H9 (cell line): Measurements from ENCODE around the gene TBC1D5. TPM values are rescaled to one million over a fixed set of nuclear protein-coding genes. Genes with fewer than 3 reads are reported as not detected.

Source experiments
- DNase-seq: peaks from one replicate; pipeline ENCODE4 v3.0.0-alpha.2; 2017
- H2AFZ ChIP-seq: one replicate; pipeline ENCODE4 v1.6.1; 2013; ENCODE audit warnings: mild to moderate bottlenecking, low read length, control low read depth, moderate library complexity
- H2AK5ac ChIP-seq: 2 replicates; pipeline ENCODE4 v1.6.1; 2013; ENCODE audit warnings: low read length, control low read depth, mixed read lengths; ENCODE audit not compliant: insufficient read length
- H2BK120ac ChIP-seq: one replicate; pipeline ENCODE4 v1.6.1; 2013; ENCODE audit warnings: low read depth, mild to moderate bottlenecking, low read length, control low read depth, inconsistent platforms; ENCODE audit not compliant: poor library complexity, severe bottlenecking
- H2BK12ac ChIP-seq: 2 replicates; pipeline ENCODE4 v1.6.1; 2013; ENCODE audit warnings: low read length, control low read depth, mixed read lengths, low read depth; ENCODE audit not compliant: insufficient read length
- H2BK15ac ChIP-seq: 2 replicates; pipeline ENCODE4 v1.6.1; 2013; ENCODE audit warnings: low read depth, low read length, control low read depth
- H2BK20ac ChIP-seq: one replicate; pipeline ENCODE4 v1.6.1; 2013; ENCODE audit warnings: low read depth, mild to moderate bottlenecking, low read length, control low read depth, inconsistent platforms; ENCODE audit not compliant: poor library complexity, severe bottlenecking
- H2BK5ac ChIP-seq: 2 replicates; pipeline ENCODE4 v1.6.1; 2013; ENCODE audit warnings: low read length, control low read depth, mixed read lengths; ENCODE audit not compliant: insufficient read length
- H3K14ac ChIP-seq: 2 replicates; pipeline ENCODE4 v1.6.1; 2013; ENCODE audit warnings: low read length, control low read depth; ENCODE audit not compliant: insufficient read depth
- H3K18ac ChIP-seq: 2 replicates; pipeline ENCODE4 v1.6.1; 2013; ENCODE audit warnings: low read depth, mild to moderate bottlenecking, mixed read lengths, low read length, control low read depth; ENCODE audit not compliant: insufficient read length
- H3K23ac ChIP-seq: 2 replicates; pipeline ENCODE4 v1.6.1; 2013; ENCODE audit warnings: low read length, control low read depth, mixed read lengths, low read depth; ENCODE audit not compliant: insufficient read length
- H3K23me2 ChIP-seq: 2 replicates; pipeline ENCODE4 v1.6.1; 2013; ENCODE audit warnings: low read depth, mild to moderate bottlenecking, mixed read lengths, low read length, control low read depth; ENCODE audit not compliant: insufficient read length, poor library complexity, severe bottlenecking
- H3K27ac ChIP-seq: 2 replicates; pipeline ENCODE4 v1.5.1; 2013; ENCODE audit warnings: low read length, control low read depth, mixed read lengths, low read depth; ENCODE audit not compliant: insufficient read length
- H3K27me3 ChIP-seq: 2 replicates; pipeline ENCODE4 v1.6.1; 2013; ENCODE audit warnings: low read length, control low read depth, inconsistent platforms; ENCODE audit not compliant: insufficient read depth
- H3K4ac ChIP-seq: 2 replicates; pipeline ENCODE4 v1.6.1; 2013; ENCODE audit warnings: low read depth, mild to moderate bottlenecking, control low read depth, inconsistent platforms, low read length, moderate library complexity
- H3K4me1 ChIP-seq: 2 replicates; pipeline ENCODE4 v1.6.1; 2013; ENCODE audit warnings: low read length, control low read depth, inconsistent platforms; ENCODE audit not compliant: insufficient read depth
- H3K4me2 ChIP-seq: 2 replicates; pipeline ENCODE4 v1.6.1; 2013; ENCODE audit warnings: low read length, control low read depth, mixed read lengths; ENCODE audit not compliant: insufficient read length, insufficient read depth
- H3K56ac ChIP-seq: 2 replicates; pipeline ENCODE4 v1.6.1; 2013; ENCODE audit warnings: low read depth, mild to moderate bottlenecking, mixed read lengths, low read length, control low read depth; ENCODE audit not compliant: insufficient read length
- H3K79me1 ChIP-seq: 2 replicates; pipeline ENCODE4 v1.6.1; 2013; ENCODE audit warnings: low read depth, mild to moderate bottlenecking, moderate library complexity, low read length, control low read depth, inconsistent platforms; ENCODE audit not compliant: insufficient read depth, poor library complexity, severe bottlenecking
- H3K79me2 ChIP-seq: 2 replicates; pipeline ENCODE4 v1.6.1; 2013; ENCODE audit warnings: low read length, control low read depth, inconsistent platforms; ENCODE audit not compliant: insufficient read depth
- H3K9ac ChIP-seq: 2 replicates; pipeline ENCODE4 v1.6.1; 2013; ENCODE audit warnings: low read length, control low read depth, mixed read lengths; ENCODE audit not compliant: insufficient read length; ENCODE audit errors: extremely low read depth
- H3K9me3 ChIP-seq: one replicate; pipeline ENCODE4 v1.6.1; 2013; ENCODE audit warnings: low read depth, low read length, inconsistent platforms; ENCODE audit not compliant: control insufficient read depth
- H3T11ph ChIP-seq: one replicate; pipeline ENCODE4 v1.6.1; 2013; ENCODE audit warnings: mild to moderate bottlenecking, low read length, control low read depth, inconsistent platforms
- H4K20me1 ChIP-seq: one replicate; pipeline ENCODE4 v1.6.1; 2013; ENCODE audit not compliant: control insufficient read depth, insufficient read length, insufficient read depth
- H4K5ac ChIP-seq: 2 replicates; pipeline ENCODE4 v1.6.1; 2013; ENCODE audit warnings: low read depth, mild to moderate bottlenecking, mixed read lengths, low read length, control low read depth; ENCODE audit not compliant: insufficient read length
- H4K8ac ChIP-seq: replicated peaks from 2 replicates; pipeline ENCODE4 v1.6.1; 2013; ENCODE audit warnings: low read length, control low read depth, mixed read lengths, low read depth; ENCODE audit not compliant: insufficient read length
- H4K91ac ChIP-seq: 2 replicates; pipeline ENCODE4 v1.6.1; 2013; ENCODE audit warnings: low read depth, mild to moderate bottlenecking, moderate library complexity, mixed read lengths, low read length, control low read depth; ENCODE audit not compliant: insufficient read length
- H3K27ac Mint-ChIP-seq, 3 experiments: 2 replicates in 2 of 3; 3 replicates in 1 of 3; pipeline ENCODE4 v1.8.0; 2020 to 2021; ENCODE audit warnings: mixed read lengths in 3 of 3, mild to moderate bottlenecking in 1 of 3, moderate library complexity in 1 of 3
- H3K27me3 Mint-ChIP-seq: 2 replicates; pipeline ENCODE4 v1.8.0; 2021; ENCODE audit warnings: low read depth, mild to moderate bottlenecking, moderate library complexity, mixed read lengths
- H3K36me3 Mint-ChIP-seq, 3 experiments: 2 replicates in 2 of 3; 3 replicates in 1 of 3; pipeline ENCODE4 v1.8.0; 2020 to 2021; ENCODE audit warnings: low read depth in 3 of 3, mixed read lengths in 3 of 3; ENCODE audit not compliant: insufficient read depth in 1 of 3
- H3K4me1 Mint-ChIP-seq, 2 experiments: 2 replicates each; pipeline ENCODE4 v1.8.0; 2020; ENCODE audit warnings: mixed read lengths in 2 of 2
- H3K4me3 Mint-ChIP-seq, 2 experiments: 2 replicates in 1 of 2; 3 replicates in 1 of 2; pipeline ENCODE4 v1.8.0; 2020 to 2021; ENCODE audit warnings: mild to moderate bottlenecking in 2 of 2, mixed read lengths in 2 of 2, moderate library complexity in 1 of 2
- H3K9me3 Mint-ChIP-seq, 2 experiments: 2 replicates in 1 of 2; 3 replicates in 1 of 2; pipeline ENCODE4 v1.8.0; 2020; ENCODE audit warnings: mild to moderate bottlenecking in 2 of 2, mixed read lengths in 2 of 2, moderate library complexity in 1 of 2
- CTCF ChIP-seq: fragments of 200-600 bp; sonication (generic); conservative IDR thresholded peaks from 3 replicates; pipeline ENCODE4 v1.8.0; 2021; ENCODE audit warnings: antibody characterized with exemption, mild to moderate bottlenecking
- WGBS: extraction: QIAGEN DNeasy Blood & Tissue Kit; methylation state at CpG from one replicate; pipeline ENCODE4 v1.1.7; 2013; ENCODE audit warnings: missing lambda C conversion rate, low lambda C conversion rate, mixed read lengths; ENCODE audit not compliant: insufficient read length; ENCODE audit errors: extremely low coverage; 5-methylcytosine and 5-hydroxymethylcytosine counted together
- total RNA-seq: library from RNA; stranded (reverse); gene quantifications from 2 replicates; pipeline ENCODE4 v1.2.1, GENCODE V29; 2021

TBC1D5 gene
- total RNA-seq, 1 experiment from 2014 or later = 25.0 TPM

DNA sequence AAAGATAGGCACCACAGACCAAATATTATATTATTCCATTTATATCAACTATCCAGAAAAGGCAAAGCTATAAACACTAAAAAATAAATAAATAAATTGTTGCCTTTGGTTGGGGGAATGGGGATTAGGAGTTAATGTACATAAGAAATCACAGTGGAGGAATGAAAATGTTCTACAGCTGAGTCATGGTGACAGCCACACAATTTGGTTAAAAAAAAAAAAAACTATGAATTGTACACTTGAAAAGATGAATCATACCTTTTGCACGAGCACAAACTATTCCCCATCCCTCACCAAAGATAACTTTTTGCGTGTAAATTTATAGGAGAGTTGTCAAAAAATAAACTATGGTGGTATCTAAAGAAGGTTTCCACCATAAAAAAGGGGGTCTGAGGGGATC is 103.2 kb downstream of the TBC1D5 start:
- Histone ChIP-seq H3K4me2 (no peak overlapping the region), H4K8ac (no peak overlapping the region), H3K18ac (no peak overlapping the region), H2BK12ac (no peak overlapping the region), H2BK15ac (no peak overlapping the region), H3K27me3 (no peaks in the 10 kb centered on the region), H3K4ac (no peak overlapping the region), H4K91ac (no peak overlapping the region), H3K9ac (no peak overlapping the region), H2BK20ac (no peak overlapping the region), H4K5ac (no peak overlapping the region), H2AFZ (no peak overlapping the region), H3K79me1 (no peaks in the 10 kb centered on the region), H2AK5ac (no peak overlapping the region), H3K23me2 (no peaks in the 10 kb centered on the region), H3K79me2 (no peaks in the 10 kb centered on the region), H2BK120ac (no peak overlapping the region), H3K27ac (no peak overlapping the region), H3K4me1 (no peaks in the 10 kb centered on the region; the same call in 1 of the 2 replicates), H3K9me3 (no peaks in the 10 kb centered on the region), H3K14ac (no peak overlapping the region), H3T11ph (no peak overlapping the region), H2BK5ac (no peak overlapping the region), H3K56ac (no peak overlapping the region), H4K20me1 (no peaks in the 10 kb centered on the region), H3K23ac (no peak overlapping the region)
- H3K4me3 Mint-ChIP-seq = no peak overlapping the region
- TF ChIP-seq CTCF = no peak
- H3K27me3 Mint-ChIP-seq = no peaks in the 10 kb centered on the region
- no peak for DNase-seq
- peaks cover 5 to 9% of the 10 kb centered on the region in 2 experiments; a peak in 3 of 4 replicates for H3K4me1 Mint-ChIP-seq
- no CpG with 5 or more reads among the region's 2 CpGs for WGBS
- no peaks in the 10 kb centered on the region for H3K9me3 Mint-ChIP-seq
- H3K27ac Mint-ChIP-seq = no peak overlapping the region
- H3K36me3 Mint-ChIP-seq = no peaks in the 10 kb centered on the region
